GM19025 (cell line): ENCODE data around the gene ARFGAP3.

Source experiments
- ATAC-seq: cut with Tn5 transposase; IDR thresholded peaks from one replicate; pipeline ENCODE4 v1.9.1; 2021; ENCODE audit warnings: mild to moderate bottlenecking, low read depth, moderate library complexity; ENCODE audit not compliant: unreplicated experiment

ARFGAP3 gene

DNA sequence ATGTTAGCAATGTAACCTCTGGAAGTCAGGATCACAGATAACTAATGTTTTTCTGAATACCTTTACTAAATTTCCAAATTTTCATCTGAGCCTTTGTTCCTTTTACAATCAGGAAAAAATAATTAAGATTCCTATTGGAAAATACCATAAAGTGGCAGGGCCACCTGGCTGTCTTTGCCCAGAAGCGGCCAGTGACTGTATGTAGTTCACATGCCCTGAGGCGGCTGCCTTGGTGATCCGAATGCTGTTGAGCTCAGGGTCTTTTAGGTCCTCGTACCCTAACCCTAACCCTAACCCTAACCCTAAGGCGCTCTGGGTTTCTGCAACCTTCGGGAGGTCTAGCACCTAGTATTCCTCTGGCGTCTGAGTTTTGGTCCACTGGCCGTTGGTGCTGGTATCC is 8.5 kb upstream of the ARFGAP3 start:
- no peak for ATAC-seq

DNA sequence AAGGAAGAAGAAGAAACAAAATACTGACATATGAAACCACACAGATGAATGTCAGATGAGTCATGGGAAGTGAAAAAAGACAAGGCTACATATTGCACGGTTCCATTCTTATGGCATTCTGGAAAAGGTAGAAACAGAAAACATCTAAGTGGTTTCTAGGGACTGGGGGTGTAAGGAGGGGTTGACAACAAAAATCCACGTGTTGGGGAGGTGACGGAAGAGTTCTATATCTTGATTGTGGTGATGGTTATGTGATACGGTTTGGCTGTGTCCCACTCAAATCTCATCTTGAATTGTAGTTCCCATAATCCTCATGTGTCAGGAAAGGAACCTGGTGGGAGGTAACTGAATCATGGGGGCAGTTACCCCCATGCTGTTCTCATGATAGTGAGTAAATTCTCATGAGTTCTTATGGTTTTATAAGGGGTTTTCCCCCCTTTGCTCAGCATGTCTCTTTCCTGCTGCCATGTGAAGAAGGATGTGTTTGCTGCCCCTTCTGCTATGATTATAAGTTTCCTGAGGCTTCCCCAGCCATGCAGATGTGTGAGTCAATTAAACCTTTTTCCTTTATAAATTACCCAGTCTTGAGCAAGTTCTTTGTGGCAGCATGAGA is 6.4 kb upstream of the ARFGAP3 start:
- no peak for ATAC-seq

DNA sequence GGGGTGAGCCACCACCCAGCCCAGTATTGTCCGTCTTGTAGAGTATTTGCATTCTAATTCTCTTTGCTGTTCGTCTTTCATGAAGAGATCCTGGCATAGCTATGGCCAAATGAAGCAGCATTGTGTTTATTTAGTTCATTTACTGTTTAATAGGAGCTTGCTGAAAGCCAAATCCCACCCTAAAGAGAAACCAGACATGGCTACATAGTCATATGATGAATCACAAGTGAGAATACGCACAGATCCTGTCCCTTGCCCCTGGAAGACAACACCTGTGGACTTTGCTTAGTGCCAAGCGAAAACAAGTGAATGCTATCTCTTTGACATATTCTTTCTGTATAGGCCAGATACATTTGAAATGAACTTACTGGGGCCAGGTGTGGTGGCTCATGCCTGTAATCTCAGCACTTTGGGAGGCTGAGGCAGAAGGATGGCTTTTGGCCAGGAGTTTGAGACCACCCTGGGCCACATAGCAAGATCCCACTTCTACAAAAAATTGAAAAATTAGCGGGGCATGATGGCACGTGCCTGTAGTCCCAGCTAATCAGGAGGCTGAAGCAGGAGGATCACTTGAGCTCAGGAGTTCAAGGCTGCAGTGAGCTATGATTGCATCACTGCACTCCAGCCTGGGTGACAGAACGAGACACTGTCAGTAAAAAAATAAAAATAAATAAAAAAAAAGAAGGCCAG is 5.1 kb upstream of the ARFGAP3 start:
- ATAC-seq: no peak

- ATAC-seq: no peak
Measured at GRCh38 chr22:42860968-42861367, 3.9 kb upstream of the ARFGAP3 start.

DNA sequence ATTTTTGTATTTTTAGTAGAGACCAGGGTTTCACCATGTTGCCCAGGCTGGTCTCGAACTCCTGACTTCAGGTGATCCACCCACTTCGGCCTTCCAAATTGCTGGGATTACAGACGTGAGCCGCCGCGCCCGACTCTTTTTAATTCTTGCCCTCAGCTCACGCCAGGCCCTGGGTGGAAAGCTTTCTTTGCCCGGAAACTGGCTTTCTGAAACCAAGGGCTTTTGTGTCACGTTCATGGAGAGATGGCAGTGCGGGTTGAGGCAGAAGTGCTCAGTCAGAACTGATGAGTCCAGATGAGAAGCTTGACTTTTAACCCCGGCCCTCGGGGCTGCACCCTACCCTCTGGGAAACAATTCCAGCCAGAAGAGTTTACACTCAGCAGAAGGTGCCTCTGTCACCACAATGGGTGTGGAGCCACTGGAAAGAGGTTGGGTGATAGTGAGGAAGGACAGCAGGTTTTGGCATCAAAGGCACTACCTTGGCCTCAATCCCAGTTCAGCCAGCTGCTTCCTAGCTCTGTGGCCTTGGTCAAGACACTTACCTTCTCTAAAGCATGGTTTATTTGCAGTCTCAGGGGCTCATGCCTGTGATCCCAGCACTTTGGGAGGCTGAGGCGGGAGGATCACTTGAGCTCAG is 890 bp upstream of the ARFGAP3 start:
- ATAC-seq: no peak

DNA sequence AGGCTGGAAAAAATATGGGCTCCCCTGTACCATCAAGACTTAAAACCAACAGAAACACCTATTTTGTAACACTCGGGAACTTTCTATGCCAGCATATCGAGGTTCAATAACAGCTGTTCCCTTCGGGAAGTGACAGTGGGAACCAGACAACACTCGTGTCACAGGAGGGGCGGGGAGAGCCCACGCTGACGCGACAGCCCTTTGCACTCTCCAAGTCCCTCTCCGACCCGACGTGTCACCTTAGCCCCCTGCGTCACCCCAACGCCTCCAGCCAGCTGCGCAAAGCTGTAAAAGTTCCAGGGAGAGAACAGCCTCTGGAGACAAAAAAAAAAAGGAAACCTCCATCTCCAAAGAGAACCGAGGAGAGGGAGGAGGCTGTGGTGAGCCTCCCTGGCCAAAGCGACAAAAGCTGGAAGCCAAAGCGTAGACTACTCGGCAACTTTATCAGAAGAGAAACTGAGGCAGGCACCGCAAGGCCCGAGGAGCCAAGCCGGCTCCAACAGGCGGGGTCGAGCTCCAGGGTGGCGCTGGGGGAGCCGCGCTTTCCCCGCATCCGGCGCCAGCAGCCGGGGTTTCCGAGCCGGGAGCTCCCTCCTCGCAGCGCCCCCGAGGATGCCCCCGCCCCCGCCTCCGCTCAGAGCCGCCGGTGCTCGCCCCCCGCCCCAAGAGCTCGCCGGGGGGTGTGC is 751 bp downstream of the ARFGAP3 start:
- ATAC-seq: peak; percentile 16

DNA sequence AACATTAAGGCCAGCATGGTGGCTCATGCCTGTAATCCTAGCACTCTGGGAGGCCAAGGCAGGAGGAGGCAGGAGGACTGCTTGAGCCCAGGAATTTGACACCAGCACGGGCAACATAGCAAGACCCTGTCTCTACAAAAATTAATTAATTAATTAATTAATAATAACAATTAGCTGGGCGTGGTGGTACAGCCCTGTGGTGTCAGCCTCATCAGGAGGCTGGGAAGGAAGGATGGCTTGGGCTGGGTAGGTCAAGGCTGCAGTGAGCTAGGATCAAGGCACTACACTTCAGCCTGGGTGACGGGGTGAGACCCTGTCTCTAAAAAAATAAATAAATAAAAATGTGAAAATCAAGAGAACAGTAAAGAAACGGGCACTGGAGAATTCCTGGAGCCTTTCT is 1.4 kb downstream of the ARFGAP3 start:
- no peak for ATAC-seq

DNA sequence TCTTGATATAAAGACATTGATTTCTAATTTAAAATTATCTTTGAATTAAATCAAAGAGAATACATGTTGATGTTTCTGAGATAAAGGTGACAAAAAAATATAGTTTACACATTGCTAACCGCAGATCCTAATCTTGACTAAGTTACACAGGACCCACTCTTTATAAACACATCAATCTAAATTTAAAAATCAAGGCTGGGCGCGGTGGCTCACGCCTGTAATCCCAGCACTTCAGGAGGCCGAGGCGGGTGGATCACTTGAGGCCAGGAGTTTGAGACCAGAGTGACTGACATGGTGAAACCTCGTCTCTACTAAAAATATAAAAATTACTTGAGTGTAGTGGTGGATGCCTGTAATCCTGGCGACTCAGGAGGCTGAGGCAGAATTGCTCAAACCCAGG is 1.9 kb downstream of the ARFGAP3 start:
- no peak for ATAC-seq

- no peak for ATAC-seq
Measured at GRCh38 chr22:42848941-42849550, 8.0 kb downstream of the ARFGAP3 start.

DNA sequence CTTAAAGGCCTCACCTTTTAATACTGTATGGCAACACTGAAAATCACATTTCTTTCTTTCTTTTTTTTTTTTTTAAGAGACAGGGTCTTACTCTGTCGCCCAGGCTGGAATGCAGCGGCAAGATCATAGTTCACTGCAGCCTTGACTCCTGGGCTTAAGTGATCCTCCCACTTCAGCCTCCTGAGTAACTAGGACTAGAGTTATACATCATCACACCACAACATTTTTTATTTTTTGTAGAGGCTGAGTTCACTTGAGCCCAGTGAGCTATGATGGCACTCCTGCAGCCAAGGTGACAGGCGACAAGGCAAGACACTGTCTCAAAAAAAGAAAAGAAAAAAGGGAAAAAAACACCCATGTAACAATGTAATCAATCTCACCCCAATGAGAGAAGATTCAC is 10.0 kb downstream of the ARFGAP3 start:
- ATAC-seq: no peak

GRCh38 chr22:42844756-42845155 is 12.3 kb downstream of the ARFGAP3 start:
- no peak for ATAC-seq

DNA sequence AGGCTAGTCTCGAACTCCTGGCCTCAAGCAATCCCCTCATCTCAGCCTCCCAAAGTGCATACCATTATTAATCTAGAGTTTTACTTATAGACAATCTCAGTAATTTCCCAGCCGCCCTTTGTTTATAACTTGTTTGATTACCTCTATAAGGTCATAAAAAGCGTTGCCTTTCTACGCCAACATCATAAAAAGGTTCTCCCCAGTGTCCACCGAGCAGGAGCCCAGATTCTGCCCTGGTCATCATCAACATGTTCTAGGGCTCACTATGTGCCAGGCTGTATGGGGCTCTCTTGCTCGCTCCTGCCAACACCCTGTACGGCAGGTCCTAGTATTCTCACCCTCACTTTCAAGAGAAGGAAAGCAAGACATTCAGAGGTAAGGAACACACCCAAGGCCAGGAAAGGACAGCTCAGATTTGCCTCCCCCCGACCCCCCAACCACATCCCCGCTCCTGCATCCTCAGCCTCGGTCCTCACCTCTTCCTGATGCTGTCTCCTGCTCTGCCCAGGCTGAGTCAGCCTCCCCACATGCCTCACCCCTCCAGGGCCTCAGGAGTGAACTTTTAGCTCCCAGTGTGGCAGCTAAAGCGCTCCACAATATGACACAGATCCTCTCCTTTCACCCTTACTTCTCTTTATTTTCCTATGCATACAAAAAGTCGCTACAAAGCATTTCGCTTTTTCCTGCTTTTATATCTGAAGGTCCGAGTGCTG is 14.3 kb downstream of the ARFGAP3 start:
- ATAC-seq: no peak

GRCh38 chr22:42841444-42841843 is 15.6 kb downstream of the ARFGAP3 start:
- ATAC-seq: no peak

DNA sequence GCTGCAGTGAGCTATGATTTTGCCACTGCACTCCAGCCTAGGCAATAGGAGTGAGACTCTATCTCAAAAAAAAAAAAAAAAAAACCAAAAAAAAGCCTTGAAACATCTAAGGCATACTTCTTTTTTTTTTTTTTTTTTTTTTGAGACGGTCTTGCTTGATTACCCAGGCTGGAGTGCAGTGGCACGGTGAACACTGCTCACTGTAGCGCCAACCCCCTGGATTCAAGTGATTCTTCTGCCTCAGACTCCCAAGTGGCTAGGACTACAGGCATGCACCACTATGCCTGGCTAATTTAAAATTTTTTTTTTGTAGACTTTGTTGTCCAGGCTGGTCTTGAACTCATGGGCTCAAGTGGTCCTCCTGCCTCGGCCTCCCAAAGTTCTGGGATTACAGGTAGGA is 19.5 kb downstream of the ARFGAP3 start:
- ATAC-seq: no peak

DNA sequence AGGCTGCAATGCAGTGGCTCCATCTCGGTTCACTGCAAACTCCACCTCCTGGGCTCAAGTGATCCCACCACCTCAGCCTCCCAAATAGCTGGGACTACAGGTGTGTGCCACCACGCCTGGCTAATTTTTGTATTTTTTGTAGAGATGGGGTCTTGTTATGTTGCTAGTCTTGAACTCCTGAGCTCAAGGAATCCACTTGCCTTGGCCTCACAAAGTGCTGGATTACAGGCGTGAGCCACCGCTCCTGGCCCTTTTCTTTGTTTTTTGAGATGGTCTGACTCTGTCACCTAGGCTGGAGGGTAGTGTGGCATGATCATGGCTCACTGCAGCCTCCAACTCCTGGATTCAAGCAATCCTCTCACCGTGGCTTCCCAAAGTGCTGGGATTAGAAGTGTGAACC is 21.0 kb downstream of the ARFGAP3 start:
- ATAC-seq: no peak

GRCh38 chr22:42834177-42834949 is 22.7 kb downstream of the ARFGAP3 start:
- ATAC-seq: no peak

DNA sequence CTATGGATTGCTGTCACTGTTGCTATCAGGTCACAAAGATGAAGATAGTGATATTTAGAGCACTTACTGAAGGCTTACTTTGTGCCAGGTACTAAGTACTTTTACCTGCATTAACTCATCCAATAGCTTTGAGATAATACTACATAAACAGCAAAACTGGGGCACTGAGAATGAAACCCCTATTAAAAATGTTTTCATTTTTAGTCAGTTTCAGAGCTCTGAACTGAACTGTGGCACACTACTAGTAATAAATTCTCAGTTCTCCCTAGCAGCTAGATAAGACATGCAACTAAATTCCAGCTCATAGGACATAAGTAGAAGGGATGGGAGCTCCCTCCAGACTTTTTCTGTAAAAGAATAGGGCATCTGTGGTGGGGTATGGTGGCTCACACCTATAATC is 24.0 kb downstream of the ARFGAP3 start:
- no peak for ATAC-seq

DNA sequence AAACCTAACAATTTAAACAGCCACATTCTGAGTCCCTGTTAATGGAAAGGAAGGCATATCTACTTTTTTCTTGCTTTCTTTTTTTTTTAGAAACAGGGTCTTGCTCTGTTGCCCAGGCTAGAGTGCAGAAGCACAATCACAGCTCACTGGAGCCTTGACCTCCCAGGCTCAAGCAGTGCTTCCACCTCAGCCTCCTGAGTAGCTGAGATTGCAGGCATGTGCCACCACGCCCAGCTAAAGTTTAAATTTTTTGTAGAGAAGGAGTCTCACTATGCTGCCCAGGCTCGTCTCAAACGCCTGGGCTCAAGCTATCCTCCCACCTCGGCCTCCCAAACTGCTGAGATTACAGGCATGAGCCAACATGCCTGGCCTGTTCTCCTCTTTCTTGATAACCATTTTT is 25.4 kb downstream of the ARFGAP3 start:
- ATAC-seq: no peak

DNA sequence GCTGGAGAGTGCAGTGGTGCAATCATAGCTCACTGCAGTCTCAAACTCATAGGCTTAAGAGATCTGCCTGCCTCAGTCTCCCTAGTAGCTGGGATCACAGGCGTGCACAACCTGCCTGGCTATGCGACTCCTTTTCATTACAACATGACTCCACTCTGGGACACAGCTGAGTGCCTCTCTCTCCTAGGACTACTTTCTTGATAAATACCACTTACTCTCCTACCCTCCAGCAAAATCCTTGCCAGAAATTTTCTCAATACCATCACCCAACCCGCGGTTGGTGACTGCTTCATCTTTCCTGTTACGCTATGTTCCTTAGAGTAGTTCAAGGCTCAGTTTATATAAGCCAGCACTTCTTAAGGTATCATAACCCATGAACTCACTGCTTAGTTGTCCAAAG is 26.9 kb downstream of the ARFGAP3 start:
- ATAC-seq: no peak

DNA sequence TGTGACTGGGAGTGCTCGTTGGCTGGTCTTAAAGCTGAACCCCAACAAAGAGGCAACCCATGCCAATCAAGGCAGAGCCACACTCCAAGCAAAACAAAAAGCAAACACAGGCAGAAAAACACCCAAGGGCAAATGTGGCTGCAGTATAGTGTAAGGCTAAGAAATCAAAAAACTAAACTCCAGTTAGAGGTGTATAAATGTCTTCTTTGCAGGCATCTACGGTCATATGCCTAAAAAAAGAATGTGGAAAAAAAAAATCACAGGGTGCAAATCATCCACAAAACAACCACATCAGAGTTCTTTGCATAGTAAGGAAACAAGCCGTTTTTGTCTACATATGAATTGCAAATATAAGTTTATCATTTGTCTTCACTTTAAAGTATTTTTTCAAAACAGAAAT is 27.8 kb downstream of the ARFGAP3 start:
- no peak for ATAC-seq
